Psoas muscle (tissue), 8 donors: Measurements from ENCODE around the gene GAS2. TPM values are rescaled to one million over a fixed set of nuclear protein-coding genes. Genes with fewer than 3 reads are reported as not detected.

Experiments
- ATAC-seq, 4 donors: fragments of 200-7000 bp; cut with Tn5 transposase; one replicate each; pipeline ENCODE4 v1.9.1; 2020; ENCODE audit warnings: moderate library complexity in 3 of 4, mild to moderate bottlenecking in 2 of 4
- DNase-seq, 2 donors: peaks; one replicate each; pipeline ENCODE4 v3.0.0-alpha.2; 2020
- H3K27ac ChIP-seq: fragments of 200-600 bp; one replicate; pipeline ENCODE4 v1.8.0; 2022
- H3K27me3 ChIP-seq, 3 donors: fragments of 200-600 bp in 1 of 3; one replicate each; pipeline versions ENCODE4 v1.6.1 to v1.8.0; 2013 to 2022; ENCODE audit warnings: low read length in 2 of 3, mild to moderate bottlenecking in 2 of 3, moderate library complexity in 1 of 3; ENCODE audit not compliant: insufficient read depth in 3 of 3
- H3K36me3 ChIP-seq, 2 donors: fragments of 200-600 bp in 1 of 2; one replicate each; pipeline versions ENCODE4 v1.6.1 to v1.8.0; 2013 to 2022; ENCODE audit warnings: low read depth in 1 of 2, mild to moderate bottlenecking in 1 of 2, moderate library complexity in 1 of 2; ENCODE audit not compliant: insufficient read depth in 1 of 2
- H3K4me1 ChIP-seq: fragments of 200-600 bp; one replicate; pipeline ENCODE4 v1.8.0; 2022
- H3K4me3 ChIP-seq: fragments of 200-600 bp; one replicate; pipeline ENCODE4 v1.8.0; 2022; ENCODE audit warnings: mild to moderate bottlenecking
- H3K9me3 ChIP-seq: fragments of 200-600 bp; one replicate; pipeline ENCODE4 v1.8.0; 2022
- WGBS, 3 donors: extraction: QIAGEN DNeasy Blood & Tissue Kit; methylation state at CpG; one replicate each; pipeline versions ENCODE4 v1.1.6 to v1.1.7; 2013; 5-methylcytosine and 5-hydroxymethylcytosine counted together
- intact Hi-C, 2 donors: fragments of 100-400 bp; cut with DNase I; formaldehyde crosslinking; loops; one replicate each; pipeline versions ENCODE4 v1.11.0 to v1.14.2; 2022
- polyA plus RNA-seq, 3 donors: library from polyadenylated mRNA; stranded (reverse); fragments of 200-250 nt; gene quantifications; one replicate each; pipeline ENCODE4 v1.2.3, GENCODE V29; 2013
- total RNA-seq, 4 donors: library from RNA; stranded (reverse); fragmentation: NEBNext Ultra II Directional in 2 of 4; extraction: Animal tissue kit (Norgen Biotek cat#: 25700) in 2 of 4; gene quantifications; one replicate each; pipeline versions ENCODE4 v1.2.1 to v1.2.4, GENCODE V29; 2021 to 2023
- TF ChIP-seq, protein P1 (sequence below): fragments of 200-600 bp; IDR thresholded peaks from one replicate; pipeline ENCODE4 v1.8.0; 2022; ENCODE audit warnings: antibody characterized with exemption
- donor health status: healthy with polysubstance abuse.
- donor health status: DM: no; HTN: no; CAD: no; lungs with moderate emphysema.
- donor health status: Bipolar disorder and iron deficiency.
- donor health status: healthy.
- donor health status: DM: yes; HTN: yes; CAD: no.
- donor health status: DM: no; HTN: no; CAD: no.
- donor health status: DM: no; HTN: no; CAD: no.
- donor health status: DM: yes; HTN: yes; CAD: no.

GAS2 gene
- total and polyA plus RNA-seq, 7 donors = 0.51 to 4.6 (median 2.8) TPM

DNA sequence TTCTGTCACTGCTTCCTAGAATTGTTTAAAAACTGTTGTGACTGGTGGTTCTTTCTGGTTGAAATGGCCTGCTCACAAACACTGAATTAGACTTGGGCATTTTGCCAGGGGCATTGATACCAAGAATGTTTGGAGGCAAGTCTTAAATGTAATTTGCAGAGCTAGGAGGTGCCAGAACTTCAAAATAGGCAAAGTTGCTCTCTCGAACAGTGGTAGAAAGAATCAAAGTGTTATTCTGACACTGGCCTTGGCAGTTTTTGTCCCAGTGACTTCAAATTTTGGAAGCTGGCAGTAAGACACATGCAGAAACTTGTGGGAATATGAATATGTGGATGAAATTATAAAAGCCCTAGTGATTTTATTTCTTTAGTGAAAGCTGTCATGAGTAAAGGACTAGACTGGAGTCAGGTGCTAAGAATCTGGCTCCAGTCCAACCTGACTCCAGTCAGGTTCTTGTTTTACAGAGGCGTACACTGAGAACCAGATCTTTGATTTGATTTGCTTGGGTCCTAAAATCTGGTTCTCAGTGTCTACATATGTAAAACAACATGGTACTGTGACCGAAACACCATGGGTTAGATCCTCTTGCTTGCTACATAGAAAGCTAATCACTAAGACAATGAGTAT, 142.3 kb downstream of the GAS2 start:
- ATAC-seq = peak; percentile 44 to 80 (median 56)
- 49 to 68% (median 52%) methylated on average over 3 of the region's 3 CpGs for WGBS, 3 donors
- intact Hi-C loops = no loop called here
- Histone ChIP-seq H3K4me3 (no peak overlapping the region), H3K4me1 (peaks cover 17% of the 10 kb centered on the region), H3K9me3 (no peaks in the 10 kb centered on the region), H3K27me3 (no peaks in the 10 kb centered on the region), H3K27ac (peak overlapping the region; percentile 47), H3K36me3 (no peaks in the 10 kb centered on the region)
- TF ChIP-seq, protein P1, sequence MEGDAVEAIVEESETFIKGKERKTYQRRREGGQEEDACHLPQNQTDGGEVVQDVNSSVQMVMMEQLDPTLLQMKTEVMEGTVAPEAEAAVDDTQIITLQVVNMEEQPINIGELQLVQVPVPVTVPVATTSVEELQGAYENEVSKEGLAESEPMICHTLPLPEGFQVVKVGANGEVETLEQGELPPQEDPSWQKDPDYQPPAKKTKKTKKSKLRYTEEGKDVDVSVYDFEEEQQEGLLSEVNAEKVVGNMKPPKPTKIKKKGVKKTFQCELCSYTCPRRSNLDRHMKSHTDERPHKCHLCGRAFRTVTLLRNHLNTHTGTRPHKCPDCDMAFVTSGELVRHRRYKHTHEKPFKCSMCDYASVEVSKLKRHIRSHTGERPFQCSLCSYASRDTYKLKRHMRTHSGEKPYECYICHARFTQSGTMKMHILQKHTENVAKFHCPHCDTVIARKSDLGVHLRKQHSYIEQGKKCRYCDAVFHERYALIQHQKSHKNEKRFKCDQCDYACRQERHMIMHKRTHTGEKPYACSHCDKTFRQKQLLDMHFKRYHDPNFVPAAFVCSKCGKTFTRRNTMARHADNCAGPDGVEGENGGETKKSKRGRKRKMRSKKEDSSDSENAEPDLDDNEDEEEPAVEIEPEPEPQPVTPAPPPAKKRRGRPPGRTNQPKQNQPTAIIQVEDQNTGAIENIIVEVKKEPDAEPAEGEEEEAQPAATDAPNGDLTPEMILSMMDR = no peak
- no peak for DNase-seq

DNA sequence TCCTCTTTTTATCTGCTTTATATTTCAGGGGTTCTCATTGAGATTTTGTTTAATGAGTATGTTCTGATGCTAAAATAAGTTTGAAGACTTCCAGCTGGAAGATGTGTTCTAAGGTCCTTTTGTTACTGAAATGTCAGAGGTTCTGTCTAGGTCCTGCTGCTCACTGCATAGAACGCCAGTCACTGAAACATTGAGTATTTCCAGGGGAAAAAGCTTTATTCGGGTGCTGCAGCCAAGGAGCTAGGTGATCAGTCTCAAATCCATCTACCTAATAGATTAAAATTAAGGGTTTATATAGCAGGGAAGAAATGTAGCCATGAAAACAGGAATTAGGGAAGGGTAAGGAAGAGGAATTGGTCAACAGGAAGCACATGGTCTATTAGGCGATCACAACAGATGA, 143.5 kb downstream of the GAS2 start:
- Histone ChIP-seq H3K9me3 (no peaks in the 10 kb centered on the region), H3K4me3 (no peak overlapping the region), H3K4me1 (peaks cover 17% of the 10 kb centered on the region), H3K27ac (no peak overlapping the region), H3K36me3 (no peaks in the 10 kb centered on the region), H3K27me3 (no peaks in the 10 kb centered on the region)
- TF ChIP-seq, protein P1 = no peak
- WGBS, 3 donors = 91 to 92% (median 91%) methylated on average over 3 of the region's 3 CpGs
- ATAC-seq (no peak), DNase-seq (no peak)
- intact Hi-C loops = no loop called here

DNA sequence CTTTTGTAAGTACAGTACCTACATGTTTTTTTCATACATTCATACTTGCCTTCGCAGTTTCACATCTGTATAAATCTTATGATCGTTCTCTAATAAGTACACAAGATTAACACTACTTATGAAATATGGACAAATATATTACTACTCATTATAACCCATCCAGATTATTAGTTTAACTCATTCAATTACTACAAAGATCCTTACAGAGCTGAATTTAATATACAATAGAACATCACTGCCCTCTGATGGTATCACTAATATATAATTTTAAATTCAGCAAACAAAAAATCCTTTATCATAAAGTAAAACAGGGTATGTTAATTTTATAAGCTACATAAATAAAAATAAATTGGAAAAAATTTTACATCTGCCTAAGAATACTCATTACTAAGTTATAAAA, 155.8 kb downstream of the GAS2 start:
- DNase-seq (no peak), ATAC-seq (no peak)
- no peaks in the 10 kb centered on the region for H3K27me3 ChIP-seq
- H3K9me3 ChIP-seq = no peaks in the 10 kb centered on the region
- H3K27ac ChIP-seq = no peak overlapping the region
- H3K4me3 ChIP-seq = no peak overlapping the region
- TF ChIP-seq, protein P1 = no peak
- intact Hi-C loops = no loop called here
- WGBS, 3 donors = 94 to 99% (median 97%) methylated on average over 2 of the region's 2 CpGs
- no peaks in the 10 kb centered on the region for H3K4me1 ChIP-seq
- peaks cover 0 to 88% of the 10 kb centered on the region in 2 donors for H3K36me3 ChIP-seq

DNA sequence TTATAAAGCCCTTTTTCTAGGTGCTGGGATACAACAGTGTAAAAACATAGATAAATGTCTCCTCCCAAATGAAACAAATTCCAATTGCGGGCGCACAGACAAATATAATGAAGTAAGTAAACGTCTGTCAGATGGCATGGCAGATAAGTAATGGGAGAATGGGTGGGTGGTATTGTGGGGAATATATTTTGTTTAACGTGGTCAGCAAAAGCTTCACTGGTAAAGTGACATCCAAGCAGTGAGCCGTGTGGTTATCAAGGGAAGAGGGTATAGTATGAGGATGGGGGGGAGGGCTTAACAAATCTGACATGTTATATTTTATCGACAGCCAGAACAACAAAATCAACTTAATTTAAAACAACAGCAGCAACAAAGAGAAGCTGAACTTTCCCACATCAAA, 162.0 kb downstream of the GAS2 start:
- no peak for DNase-seq
- peak overlapping the region; percentile 94 for H3K4me3 ChIP-seq
- no peaks in the 10 kb centered on the region for H3K9me3 ChIP-seq
- no peaks in the 10 kb centered on the region for H3K27me3 ChIP-seq
- peaks cover 9% of the 10 kb centered on the region for H3K4me1 ChIP-seq
- ATAC-seq = no peak
- H3K36me3 ChIP-seq = peaks cover 0 to 37% of the 10 kb centered on the region in 2 donors
- no peak overlapping the region for H3K27ac ChIP-seq
- TF ChIP-seq, protein P1 = no peak
- WGBS, 3 donors = 69 to 74% (median 72%) methylated on average over 6 of the region's 6 CpGs
- intact Hi-C loops = no loop called here
